SK-N-DZ (cell line): ENCODE data around the gene CERS6. TPM values are rescaled to one million over a fixed set of nuclear protein-coding genes. Genes with fewer than 3 reads are reported as not detected.
A peak's percentile ranks its signal among the peaks of the same experiment; 100 is the strongest.
"Not testable (repeated sequence)": the region's sequence is repeated elsewhere in the genome, so short reads cannot be mapped to it uniquely, and the experiment has no call there.

Experiments used
- DNase-seq: peaks from one replicate; pipeline ENCODE4 v3.0.0-alpha.2; 2015; ENCODE audit warnings: low spot score
- polyA plus RNA-seq, 2 experiments: library from polyadenylated mRNA; depleted of rRNA; stranded (reverse); fragments of >200 nt; gene quantifications; 2 replicates each; pipeline ENCODE4 v1.2.3, GENCODE V29; 2014

CERS6 gene
- polyA plus RNA-seq (2014; cell fraction: cytosol; rRNA removed), result 27.7 and 30.4 TPM in 2 replicates
- 19.0 and 27.7 TPM in 2 replicates for polyA plus RNA-seq (2014; cell fraction: nucleus; rRNA removed)

- DNase-seq, result peak; percentile 91
Observed at GRCh38 chr2:168455645-168456520, at the start of gene CERS6. Gene CERS6 (plus strand): TSS chr2:168456272. CDS start chr2:168456449, 177 bp downstream.

DNA sequence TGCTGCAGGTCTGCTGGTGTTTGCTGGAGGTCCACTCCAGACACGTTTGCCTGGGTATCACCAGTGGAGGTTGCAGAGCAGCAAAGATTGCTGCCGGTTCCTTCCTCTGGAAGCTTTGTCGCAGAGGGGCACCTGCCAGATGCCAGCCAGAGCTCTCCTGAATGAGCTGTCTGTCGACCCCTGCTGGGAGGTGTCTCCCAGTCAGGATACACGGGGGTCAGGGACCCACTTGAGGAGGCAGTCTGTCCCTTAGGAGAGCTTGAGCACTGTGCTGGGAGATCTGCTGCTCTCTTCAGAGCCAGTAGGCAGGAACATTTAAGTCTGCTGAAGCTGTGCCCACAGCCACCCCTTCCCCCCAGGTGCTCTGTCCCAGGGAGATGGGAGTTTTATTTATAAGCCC is 43.8 kb upstream of the CERS6 start:
- DNase-seq, result not testable (repeated sequence)

GRCh38 chr2:168413101-168413500 is 43.0 kb upstream of the CERS6 start:
- DNase-seq, result not testable (repeated sequence)

DNA sequence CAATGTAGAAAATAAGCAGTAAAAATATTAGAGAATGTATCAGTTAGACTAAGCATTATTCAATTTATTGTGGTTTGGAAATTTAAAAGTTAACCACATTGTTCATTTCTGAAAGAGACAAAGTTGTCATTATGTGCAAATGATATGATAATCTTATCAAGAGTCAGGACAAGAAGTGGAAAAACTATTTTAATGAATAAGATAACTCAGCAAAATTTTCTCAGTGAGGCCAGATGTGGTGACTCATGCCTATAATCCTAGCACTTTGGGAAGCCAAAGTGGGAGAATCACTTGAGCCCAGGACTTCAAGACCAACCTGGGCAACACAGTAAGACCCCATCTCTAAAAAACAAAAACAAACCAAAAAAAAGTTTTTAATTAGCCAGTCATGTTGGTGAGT is 39.5 kb upstream of the CERS6 start:
- no peak for DNase-seq

DNA sequence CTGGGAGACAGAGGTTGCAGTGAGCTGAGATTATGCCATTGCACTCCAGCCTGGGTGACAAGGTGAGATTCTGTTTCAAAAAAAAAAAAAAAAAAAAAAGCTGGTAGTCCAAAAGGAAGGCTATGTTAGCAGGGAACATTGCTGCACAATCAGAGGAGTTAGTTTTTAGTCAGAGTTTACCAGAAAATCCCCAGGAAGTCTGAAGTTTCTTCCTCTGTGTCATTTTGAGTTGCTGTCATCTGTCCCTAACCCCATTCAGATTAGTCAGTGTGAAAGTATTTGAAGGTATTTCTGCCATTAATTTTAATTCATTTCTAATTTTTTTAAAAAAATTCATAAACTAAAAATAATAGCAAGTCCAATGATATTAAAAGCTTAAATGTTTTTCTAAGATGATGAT is 33.5 kb upstream of the CERS6 start:
- no peak for DNase-seq

DNA sequence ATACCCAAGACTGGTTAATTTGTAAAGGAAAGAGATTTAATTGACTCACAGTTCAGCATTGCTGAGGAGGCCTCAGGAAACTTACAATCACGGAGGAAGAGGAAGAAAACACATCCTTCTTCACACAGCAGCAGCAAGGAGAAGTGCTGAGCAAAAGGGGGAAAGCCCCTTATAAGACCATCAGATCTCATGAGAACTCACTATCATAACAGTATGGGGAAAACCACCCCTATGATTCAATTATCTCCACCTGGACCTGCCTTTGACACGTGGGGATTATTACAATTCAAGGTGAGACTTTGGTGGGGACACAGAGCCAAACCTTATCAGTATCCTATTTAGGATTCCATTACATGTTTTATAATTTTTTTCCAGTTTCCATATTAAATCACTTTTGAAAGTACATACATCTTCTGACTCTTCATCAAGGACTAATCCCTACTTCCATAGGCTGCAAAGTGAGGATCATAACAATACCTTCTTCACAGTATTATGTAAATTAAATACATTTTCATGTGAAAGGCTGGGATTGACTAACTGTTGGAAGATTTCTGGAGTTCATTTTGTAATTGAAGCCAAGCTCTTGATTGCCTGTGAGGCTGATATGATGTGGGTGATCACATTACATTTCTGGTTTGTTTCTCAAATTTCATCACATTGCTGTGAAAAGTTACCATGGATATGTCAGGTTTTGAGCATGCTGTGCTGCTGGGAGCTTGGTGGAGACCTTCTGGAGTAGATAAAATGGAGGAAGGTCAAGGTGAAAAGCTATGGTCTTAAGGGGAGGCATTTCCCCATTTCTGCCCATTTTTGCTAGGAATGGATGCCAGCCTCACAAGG is 31.7 kb upstream of the CERS6 start:
- DNase-seq, result peak; percentile 70

- no peak for DNase-seq
Observed at GRCh38 chr2:168424971-168425370, 31.1 kb upstream of the CERS6 start.

- no peak for DNase-seq
Observed at GRCh38 chr2:168426861-168427260, 29.2 kb upstream of the CERS6 start.

GRCh38 chr2:168427451-168427850 is 28.6 kb upstream of the CERS6 start:
- DNase-seq, result no peak

DNA sequence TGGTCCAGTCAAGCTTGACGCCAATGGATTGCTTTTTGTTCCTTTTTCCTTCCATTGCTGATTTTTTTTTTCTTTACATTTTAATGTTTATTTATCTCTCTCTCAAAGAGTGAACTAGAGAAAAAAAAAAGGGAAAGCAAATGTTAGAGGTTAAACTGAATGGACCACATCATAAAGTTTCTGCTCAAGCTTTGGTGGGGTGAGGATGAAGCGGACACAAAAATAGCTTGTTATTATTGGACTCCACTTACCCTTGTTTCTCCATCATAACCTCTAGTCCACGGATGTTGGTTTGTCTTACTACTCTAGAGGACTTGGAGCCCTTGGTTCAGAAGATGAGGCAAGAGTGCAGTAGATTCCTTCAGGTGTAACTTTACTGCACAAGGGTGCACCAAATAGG is 27.6 kb upstream of the CERS6 start:
- no peak for DNase-seq

DNA sequence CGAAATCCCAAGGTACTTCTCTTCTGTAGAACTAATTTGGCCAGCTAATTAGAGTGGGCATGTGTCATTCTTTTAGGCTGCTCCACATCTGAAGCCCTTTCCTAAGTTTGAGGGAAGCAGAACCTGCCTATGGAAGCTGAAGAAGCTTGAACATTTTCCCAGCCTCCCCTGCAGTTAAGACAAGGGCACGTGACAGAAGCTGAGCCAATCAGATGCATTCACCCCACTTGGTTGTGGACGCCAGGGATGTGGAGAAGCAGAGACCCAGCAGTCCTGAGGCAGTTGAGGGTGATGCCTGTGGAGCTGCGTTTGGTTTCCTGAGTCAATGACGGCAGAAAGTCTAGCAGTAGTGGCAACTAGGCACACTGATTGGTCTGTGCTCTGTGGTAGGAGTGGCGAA is 26.1 kb upstream of the CERS6 start:
- no peak for DNase-seq

DNA sequence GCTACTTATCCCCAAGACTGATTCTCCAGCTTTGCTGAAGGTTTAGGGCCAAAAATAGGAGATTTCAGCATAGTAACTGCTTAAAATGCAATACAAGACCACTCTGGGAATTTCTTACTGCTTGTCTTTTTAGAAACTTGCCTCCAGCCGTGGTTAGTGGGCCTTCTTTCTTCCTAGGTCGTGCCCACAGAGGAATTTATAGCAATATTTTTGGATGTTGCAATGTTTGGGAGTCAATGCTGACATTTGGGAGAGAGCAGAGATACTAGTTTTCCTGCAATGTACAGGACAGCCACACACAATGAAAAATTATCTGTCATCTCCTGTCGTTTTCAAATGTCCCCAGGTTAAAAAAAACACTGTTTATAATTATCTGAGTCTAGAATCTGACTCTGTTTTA is 25.6 kb upstream of the CERS6 start:
- DNase-seq, result no peak

DNA sequence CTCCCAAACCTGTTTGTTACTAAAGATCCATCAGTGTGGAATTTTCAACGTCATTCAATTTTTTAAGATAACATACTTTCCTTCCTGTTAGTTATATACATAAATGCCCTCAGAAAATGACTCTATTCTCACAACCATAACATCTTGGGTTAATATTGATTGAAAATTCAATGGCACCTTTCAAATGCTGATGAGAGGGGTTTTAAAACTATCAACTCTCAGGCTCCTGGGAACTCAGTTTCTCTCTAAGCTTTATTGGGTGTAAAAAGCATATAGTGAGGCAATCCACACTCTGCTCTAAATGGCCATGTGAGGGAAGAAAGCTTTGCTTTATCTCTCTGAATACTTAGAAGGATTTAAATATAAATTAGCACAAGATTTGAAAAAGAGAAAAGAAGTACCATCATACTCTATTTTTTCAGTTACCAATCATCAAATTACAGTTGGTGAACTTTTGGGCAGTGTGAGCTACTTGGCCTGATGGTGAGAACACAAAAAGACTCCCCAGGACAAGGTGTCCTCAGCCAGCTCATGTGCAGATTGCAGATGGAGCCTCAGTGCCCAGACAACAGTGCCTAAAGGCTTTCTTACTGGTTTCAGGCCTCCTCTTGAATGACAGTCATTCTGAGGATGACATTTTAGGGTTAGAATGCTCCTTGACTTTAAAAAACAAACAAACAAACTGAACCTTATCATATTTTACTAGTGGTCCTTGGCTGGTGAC is 24.6 kb upstream of the CERS6 start:
- no peak for DNase-seq

GRCh38 chr2:168432100-168432499 is 24.0 kb upstream of the CERS6 start:
- no peak for DNase-seq

GRCh38 chr2:168432565-168433186 is 23.4 kb upstream of the CERS6 start:
- no peak for DNase-seq

GRCh38 chr2:168433527-168433926 is 22.5 kb upstream of the CERS6 start:
- no peak for DNase-seq

- DNase-seq, result peak; percentile 92
Observed at GRCh38 chr2:168434146-168434545, 21.9 kb upstream of the CERS6 start.

DNA sequence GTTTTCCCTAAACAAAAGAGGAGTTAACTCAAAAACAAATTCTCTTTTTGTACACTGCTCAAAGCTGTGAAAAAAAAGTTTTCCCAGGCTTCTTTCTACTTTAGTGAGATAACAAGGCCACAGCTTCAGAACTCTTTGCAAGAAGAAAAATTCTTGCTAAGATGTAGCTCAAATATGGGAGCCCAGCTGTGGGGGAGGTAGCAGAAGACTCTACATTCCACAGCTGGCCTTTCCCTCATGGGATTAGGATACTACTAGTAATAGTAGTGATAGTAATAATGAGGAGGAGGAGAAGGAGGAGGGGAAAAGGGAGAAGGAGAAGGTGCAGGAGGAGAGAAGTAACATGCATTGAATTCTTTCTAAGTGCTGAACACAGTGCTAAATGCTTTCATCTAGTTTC is 19.2 kb upstream of the CERS6 start:
- no peak for DNase-seq

- peak; percentile 32 for DNase-seq
Observed at GRCh38 chr2:168438553-168438952, 17.5 kb upstream of the CERS6 start.

DNA sequence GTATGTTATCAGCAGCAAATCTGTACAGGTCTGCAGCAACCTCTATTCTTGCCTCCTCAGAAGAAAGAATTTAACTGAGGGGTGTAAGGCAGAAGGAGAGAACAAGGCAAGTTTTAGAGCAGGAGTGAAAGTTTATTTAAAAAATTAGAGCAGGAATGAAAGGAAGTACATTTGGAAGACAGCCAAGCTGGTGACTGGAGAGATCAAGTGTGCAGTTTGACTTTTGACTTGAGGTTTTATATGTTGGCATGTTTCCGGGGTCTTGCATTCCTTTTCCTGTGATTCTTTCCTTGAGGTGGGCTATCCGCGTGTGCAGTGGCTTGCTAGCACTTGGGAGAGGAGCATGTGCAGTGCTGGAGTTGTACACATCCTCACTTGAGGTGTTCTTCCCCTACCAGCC is 16.5 kb upstream of the CERS6 start:
- no peak for DNase-seq

DNA sequence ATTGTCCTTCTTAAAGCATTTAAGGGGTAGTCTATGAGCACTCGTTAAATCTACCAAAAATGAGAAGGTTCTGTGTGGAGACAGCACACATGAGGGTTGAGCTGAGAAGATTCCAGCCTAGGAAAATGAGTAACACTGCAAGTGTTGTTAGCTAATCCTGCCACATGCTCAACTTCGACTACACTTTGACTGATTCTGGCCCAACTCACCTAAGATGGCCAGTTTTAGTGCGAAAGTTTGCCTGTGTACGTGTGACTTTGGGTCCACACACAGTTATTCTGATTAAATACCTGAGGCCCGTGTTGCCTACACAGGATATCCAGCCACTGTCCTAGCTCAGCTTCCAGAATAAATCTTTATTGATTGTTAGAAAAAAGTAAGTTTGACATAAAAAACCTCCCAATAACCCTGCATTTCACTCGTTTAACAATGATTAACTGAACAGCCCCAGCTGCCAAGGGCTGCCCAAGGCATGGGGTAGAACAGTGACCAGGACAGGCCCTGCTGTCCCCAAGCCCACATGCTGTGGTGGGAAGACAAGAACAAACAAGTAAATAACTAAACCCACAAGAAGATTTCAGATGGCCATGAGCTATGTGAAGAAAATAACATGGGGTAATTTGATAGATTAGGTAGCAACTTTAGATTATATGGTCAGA is 14.7 kb upstream of the CERS6 start:
- DNase-seq, result no peak
